D721Med (cell line): ENCODE measurements around the gene MOCS3.

ENCODE experiments used
- DNase-seq: peaks from one replicate; pipeline ENCODE4 v3.0.0; 2011; ENCODE audit warnings: low spot score; ENCODE audit not compliant: insufficient read length
- FAIRE-seq: peaks from 2 replicates; lab custom pipeline; 2011; peaks lifted over from hg19 to GRCh38; lab: Jason Lieb, UNC
- CTCF ChIP-seq: IDR thresholded peaks from 2 replicates; pipeline ENCODE4 v1.5.1; 2012; ENCODE audit warnings: mild to moderate bottlenecking, control low read depth; ENCODE audit not compliant: insufficient read depth; ENCODE audit errors: missing control alignments

Gene MOCS3

DNA sequence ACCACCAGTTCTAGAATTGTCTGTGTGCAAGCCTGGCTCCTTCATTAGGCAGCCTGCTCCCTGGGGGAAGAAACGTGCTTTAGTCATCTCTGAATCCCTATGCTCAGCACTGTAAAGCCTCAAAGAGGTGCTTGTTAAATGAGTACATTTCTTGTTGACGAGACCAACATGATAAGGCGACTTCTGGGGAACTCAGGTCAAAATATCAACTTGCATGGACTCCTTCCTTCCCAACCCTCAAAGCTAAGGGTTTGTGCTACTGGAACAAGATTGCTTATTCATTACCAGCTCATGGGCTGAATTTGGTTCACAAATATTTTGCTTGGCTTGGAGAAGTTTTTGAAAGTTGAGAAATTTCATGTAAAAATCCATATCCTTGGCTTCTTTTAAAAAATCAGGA, 53.7 kb downstream of the MOCS3 start:
- DNase-seq = no peak
- no peak for FAIRE-seq
- no peak for TF ChIP-seq CTCF
